Left hindlimb (tissue), 1 donor: ENCODE results near the gene SCAPER.

Experiments used
- DNase-seq: peaks from one replicate; pipeline ENCODE4 v3.0.0-alpha.2; 2018

The SCAPER gene

GRCh38 chr15:76905013-76905839, at the start of gene SCAPER:
Gene SCAPER (minus strand): TSS chr15:76905340. CDS start chr15:76883817, 21,523 bp downstream.
- peak; percentile 95 for DNase-seq

GRCh38 chr15:76954744-76955143, 49.6 kb upstream of the SCAPER start:
- no peak for DNase-seq

- DNase-seq, result no peak
Observed at GRCh38 chr15:76953913-76954312, 48.8 kb upstream of the SCAPER start.

GRCh38 chr15:76951220-76951619, 46.1 kb upstream of the SCAPER start:
- no peak for DNase-seq

GRCh38 chr15:76947454-76947853, 42.3 kb upstream of the SCAPER start:
- no peak for DNase-seq

- no peak for DNase-seq
Observed at GRCh38 chr15:76945494-76946093, 40.5 kb upstream of the SCAPER start.

- DNase-seq, result no peak
Observed at GRCh38 chr15:76942331-76942730, 37.2 kb upstream of the SCAPER start.

GRCh38 chr15:76941636-76942035, 36.5 kb upstream of the SCAPER start:
- DNase-seq, result no peak

GRCh38 chr15:76939715-76940114, 34.6 kb upstream of the SCAPER start:
- DNase-seq, result no peak

- no peak for DNase-seq
Observed at GRCh38 chr15:76938752-76939151, 33.6 kb upstream of the SCAPER start.

- no peak for DNase-seq
Observed at GRCh38 chr15:76936671-76937070, 31.5 kb upstream of the SCAPER start.

GRCh38 chr15:76935620-76936019, 30.5 kb upstream of the SCAPER start:
- DNase-seq, result no peak

GRCh38 chr15:76932135-76932966, 27.2 kb upstream of the SCAPER start:
- DNase-seq, result no peak

- peak; percentile 96 for DNase-seq
Observed at GRCh38 chr15:76931397-76932134, 26.4 kb upstream of the SCAPER start, which contains the start of gene RCN2. Gene RCN2 (plus strand): TSS chr15:76931749. CDS start chr15:76931842, 93 bp downstream.

- no peak for DNase-seq
Observed at GRCh38 chr15:76930831-76931396, 25.8 kb upstream of the SCAPER start.

- DNase-seq, result no peak
Observed at GRCh38 chr15:76929011-76929760, 24.0 kb upstream of the SCAPER start.

- DNase-seq, result no peak
Observed at GRCh38 chr15:76928201-76928600, 23.1 kb upstream of the SCAPER start.

GRCh38 chr15:76916369-76916768, 11.2 kb upstream of the SCAPER start:
- DNase-seq, result no peak

- DNase-seq, result no peak
Observed at GRCh38 chr15:76913737-76914136, 8.6 kb upstream of the SCAPER start.

GRCh38 chr15:76912430-76912829, 7.3 kb upstream of the SCAPER start:
- no peak for DNase-seq

- DNase-seq, result peak; percentile 34
Observed at GRCh38 chr15:76905855-76906254, 715 bp upstream of the SCAPER start.
